GM18873 (cell line): ENCODE results near the gene RPS5.

Experiments
- ATAC-seq: cut with Tn5 transposase; IDR thresholded peaks from one replicate; pipeline ENCODE4 v1.9.1; 2021; ENCODE audit warnings: mild to moderate bottlenecking, moderate library complexity, moderate number of reproducible peaks; ENCODE audit not compliant: unreplicated experiment, low FRiP score

RPS5 gene

GRCh38 chr19:58381460-58382212 lies 5.4 kb upstream of the RPS5 start:
- no peak for ATAC-seq

GRCh38 chr19:58382997-58383603 lies 4.0 kb upstream of the RPS5 start:
- no peak for ATAC-seq

GRCh38 chr19:58385313-58385890 lies 1.7 kb upstream of the RPS5 start:
- ATAC-seq: no peak

GRCh38 chr19:58385891-58386575 lies 1.0 kb upstream of the RPS5 start:
- no peak for ATAC-seq

GRCh38 chr19:58387338-58388174 lies 487 bp downstream of the RPS5 start:
- ATAC-seq: no peak

- no peak for ATAC-seq
These were observed 1.1 kb downstream of the RPS5 start for GRCh38 chr19:58388175-58388526.

- ATAC-seq: no peak
These were observed 6.1 kb downstream of the RPS5 start for GRCh38 chr19:58392945-58393724.

- no peak for ATAC-seq
These were observed 6.6 kb downstream of the RPS5 start for GRCh38 chr19:58393725-58394033.

GRCh38 chr19:58394821-58395219 lies 7.8 kb downstream of the RPS5 start:
- no peak for ATAC-seq

- ATAC-seq: no peak
These were observed 8.3 kb downstream of the RPS5 start, which contains the start of gene RNF225 for GRCh38 chr19:58395220-58395978. RNF225 (plus strand) TSS chr19:58395656; CDS start chr19:58396090, 434 bp downstream.

GRCh38 chr19:58395979-58396627 lies 9.0 kb downstream of the RPS5 start:
- ATAC-seq: no peak

- no peak for ATAC-seq
These were observed 9.8 kb downstream of the RPS5 start for GRCh38 chr19:58396691-58397532.

GRCh38 chr19:58397533-58398037 lies 10.5 kb downstream of the RPS5 start:
- no peak for ATAC-seq

GRCh38 chr19:58398087-58398486 lies 11.0 kb downstream of the RPS5 start:
- no peak for ATAC-seq

- ATAC-seq: no peak
These were observed 11.5 kb downstream of the RPS5 start for GRCh38 chr19:58398545-58398944.

GRCh38 chr19:58399903-58400302 lies 12.8 kb downstream of the RPS5 start:
- ATAC-seq: no peak

GRCh38 chr19:58400316-58400915 lies 13.3 kb downstream of the RPS5 start:
- no peak for ATAC-seq
